ENCODE measurements around the gene CCDC134.
A peak's percentile ranks its signal among the peaks of the same experiment; 100 is the strongest.

Gene CCDC134

DNA sequence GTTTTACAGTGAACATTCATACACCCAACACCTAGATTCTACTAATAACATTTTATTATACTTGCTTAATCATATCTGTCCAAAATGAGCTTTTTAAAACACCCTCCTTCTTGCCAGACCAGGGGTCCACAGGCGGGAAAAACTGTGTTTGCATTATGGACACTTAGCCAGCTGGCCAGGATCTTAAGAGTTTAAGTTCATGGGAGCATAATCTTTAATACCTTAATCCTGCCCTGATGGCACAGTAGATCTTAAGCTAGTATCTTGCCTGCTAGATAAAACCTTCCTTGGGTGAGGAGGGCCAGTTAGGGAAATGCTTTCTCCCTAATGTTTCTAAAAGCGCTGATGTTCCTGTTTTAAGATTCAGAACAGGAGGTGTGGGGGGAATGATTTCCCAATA lies 13.1 kb upstream of the CCDC134 start:
- no peak for DNase-seq

DNA sequence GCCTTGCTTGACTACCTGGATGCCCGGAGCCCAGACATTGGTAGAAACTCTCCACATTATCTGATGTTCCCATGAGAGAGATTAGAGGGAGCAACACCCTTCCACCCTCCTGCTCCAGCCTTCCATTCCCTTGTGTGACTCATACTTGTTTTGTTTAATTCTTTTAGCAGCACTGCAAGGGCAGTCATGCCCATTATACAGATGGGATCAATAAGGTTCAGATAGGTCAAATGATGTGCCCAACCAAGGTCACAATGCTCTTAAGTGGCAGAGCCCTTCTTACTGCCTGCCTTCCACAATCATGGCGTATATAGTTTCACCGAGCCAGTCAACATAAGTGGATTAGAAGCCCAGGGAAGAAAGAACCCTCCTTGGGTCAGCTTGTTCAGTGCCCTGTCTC lies 6.6 kb upstream of the CCDC134 start:
- DNase-seq, result no peak

DNA sequence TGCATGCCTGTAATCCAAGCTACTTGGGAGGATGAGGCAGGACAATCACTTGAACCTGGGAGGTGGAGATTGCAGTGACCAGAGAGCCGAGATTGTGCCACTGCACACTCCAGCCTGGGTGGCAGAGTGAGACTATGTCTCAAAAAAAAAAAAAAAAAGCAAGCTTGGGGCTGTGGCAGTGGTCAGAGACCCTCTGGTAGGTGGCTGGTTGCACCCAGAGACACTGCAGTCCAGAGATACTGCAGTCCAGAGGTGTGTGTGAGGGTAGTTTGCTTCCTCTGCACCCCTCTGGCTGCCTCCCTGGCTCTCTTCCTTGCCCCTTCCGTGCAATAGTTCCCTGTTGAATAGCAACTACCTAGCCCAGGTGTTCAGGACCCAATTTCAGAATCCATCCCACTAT lies 1.7 kb upstream of the CCDC134 start:
- no peak for DNase-seq

DNA sequence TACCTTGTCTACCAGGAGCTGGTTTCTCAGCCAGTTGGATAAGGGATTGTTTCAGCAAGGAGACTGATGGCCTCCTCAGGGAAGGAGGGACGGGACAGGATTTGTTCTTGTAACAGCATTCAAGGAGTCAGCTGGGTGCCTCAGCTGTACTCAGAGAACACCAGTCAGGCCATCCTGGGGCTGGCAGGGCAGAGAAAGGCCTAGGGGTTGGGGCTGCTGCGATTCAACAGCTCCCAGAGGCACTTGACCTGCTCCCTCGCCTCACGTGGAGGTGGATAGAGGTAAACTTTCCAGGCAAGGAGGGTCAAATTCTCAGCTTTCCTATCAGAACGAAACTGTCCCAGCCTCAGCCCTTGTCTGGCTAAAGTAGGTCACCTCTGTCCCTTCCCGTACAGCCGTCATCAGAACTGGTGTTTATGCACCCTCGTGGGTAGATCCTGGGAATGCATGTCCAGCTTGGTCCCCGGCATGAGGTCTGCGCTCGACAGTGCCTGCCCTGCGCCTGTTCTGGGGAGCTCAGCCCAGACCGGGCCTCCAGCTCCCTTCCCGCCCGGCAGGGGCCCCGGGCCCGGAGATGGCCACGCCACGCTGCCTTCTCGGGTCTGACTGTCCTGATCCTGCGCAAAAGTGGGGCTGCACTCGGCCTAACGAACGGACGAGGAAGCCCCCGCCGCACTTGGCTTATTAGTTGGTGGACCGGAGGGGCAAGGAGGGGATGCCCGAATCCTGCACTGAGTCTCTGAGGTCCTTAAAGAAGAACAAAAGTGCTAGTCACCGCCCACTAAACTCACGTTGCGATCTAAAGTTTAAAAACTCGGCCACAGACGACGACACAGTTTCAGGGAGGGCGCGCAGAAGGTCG lies 762 bp upstream of the CCDC134 start:
- no peak for DNase-seq

DNA sequence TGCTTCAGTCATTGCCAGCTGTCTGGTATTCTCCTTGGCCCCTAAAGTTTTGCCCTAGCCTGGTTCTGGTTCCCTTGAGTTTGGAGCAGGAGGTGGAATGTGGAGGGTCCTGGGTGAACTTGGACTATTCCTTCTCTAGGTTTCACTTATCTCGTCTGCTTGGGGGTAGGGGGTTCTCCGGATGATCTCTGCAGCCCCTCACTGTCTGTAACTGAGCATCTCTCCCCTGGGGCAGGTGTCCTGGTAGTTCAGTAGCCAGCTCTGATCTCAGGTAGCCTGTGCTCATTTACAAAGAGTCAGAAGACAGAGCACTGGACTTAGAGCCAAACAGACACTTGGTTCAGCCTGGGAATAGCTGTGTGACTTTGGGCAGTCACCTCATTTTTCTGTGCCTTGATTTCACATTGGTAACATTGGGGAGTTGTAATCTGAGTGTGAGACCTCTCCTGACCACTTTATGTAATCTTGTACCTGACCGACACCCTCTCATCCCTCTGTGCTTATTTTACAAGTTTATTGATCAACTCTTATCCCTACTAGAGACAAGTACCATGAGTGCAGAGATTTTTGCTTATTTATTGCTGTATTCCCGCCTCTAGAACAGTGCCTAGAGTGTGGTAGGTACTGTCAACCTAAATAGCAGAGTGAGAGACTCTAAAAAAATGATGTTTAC lies 804 bp downstream of the CCDC134 start:
- DNase-seq, result no peak

DNA sequence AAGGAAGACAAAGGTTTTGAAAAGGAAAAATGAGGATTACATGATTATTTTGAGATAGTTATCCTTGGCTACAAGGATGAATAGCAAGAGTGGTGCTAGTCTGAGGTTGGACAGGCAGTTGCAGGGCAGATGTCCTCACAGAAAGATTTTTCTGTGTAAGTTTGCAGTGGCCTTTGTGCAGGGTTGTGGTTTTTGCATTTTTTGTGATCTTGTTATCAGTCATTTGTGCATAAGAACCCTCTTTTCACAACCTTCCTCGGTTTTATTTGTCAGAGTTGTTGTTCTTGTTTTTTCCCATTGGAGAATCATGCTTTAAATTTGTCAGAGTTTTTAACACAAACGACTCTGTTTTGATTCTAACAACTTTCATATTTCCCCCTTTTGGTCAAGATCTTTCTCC lies 1.4 kb downstream of the CCDC134 start:
- peak; percentile 33 for DNase-seq

DNA sequence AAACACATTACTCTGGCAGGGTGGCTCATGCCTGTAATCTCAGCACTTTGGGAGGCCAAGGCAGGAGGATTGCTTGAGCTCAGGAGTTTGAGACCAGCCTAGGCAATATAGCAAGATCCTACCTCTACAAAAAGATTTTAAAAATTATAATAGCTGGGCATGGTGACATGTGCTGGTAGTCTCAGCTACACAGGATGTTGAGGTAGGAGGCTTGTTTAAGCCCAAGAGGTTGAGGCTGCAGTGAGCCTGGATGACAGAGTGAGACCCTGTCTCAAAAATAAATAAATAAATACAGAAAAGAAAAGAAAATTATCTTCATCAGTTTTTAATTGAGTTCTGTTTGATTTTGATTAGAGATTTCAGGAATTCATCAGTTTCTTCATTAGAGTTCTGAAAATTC lies 5.2 kb downstream of the CCDC134 start:
- DNase-seq, result no peak

DNA sequence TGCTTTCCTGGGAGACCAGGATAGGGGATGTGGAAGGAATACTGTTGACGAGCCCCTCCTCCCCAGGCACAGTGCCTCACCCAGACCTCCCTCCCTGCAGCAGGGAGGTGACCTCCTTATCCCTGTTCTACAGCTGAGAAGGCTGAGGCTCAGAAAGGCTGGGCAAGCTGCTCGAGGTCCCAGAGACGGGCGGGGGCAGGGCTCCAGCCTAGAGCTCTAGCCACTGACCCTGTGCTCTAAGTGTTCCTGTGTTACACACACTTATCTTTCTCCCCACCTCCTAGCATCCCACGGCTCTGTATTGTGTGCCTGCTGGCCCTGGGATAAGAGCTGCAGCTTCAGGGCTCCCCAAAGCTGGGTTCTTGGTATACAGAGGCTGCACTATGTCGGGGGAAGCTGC lies 7.9 kb downstream of the CCDC134 start:
- no peak for DNase-seq

DNA sequence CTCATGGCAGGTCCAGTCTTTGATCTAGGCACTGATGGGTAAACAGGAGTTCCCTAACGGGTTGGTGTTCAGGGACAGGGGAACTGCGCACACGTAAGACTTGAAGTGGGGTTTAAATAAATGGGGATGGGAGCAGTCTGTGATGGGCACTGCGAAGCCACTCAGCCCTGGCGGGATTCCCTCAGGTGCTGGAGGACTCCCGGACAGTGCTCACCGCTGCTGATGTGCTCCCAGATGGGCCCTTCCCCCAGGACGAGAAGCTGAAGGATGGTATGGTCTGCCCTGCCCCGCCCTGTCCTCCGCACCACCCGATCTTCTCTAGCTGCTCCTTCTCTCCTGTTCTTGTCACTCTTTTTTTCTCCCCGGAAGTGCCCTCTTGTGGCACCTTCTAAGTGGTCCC lies 9.5 kb downstream of the CCDC134 start:
- DNase-seq, result no peak

DNA sequence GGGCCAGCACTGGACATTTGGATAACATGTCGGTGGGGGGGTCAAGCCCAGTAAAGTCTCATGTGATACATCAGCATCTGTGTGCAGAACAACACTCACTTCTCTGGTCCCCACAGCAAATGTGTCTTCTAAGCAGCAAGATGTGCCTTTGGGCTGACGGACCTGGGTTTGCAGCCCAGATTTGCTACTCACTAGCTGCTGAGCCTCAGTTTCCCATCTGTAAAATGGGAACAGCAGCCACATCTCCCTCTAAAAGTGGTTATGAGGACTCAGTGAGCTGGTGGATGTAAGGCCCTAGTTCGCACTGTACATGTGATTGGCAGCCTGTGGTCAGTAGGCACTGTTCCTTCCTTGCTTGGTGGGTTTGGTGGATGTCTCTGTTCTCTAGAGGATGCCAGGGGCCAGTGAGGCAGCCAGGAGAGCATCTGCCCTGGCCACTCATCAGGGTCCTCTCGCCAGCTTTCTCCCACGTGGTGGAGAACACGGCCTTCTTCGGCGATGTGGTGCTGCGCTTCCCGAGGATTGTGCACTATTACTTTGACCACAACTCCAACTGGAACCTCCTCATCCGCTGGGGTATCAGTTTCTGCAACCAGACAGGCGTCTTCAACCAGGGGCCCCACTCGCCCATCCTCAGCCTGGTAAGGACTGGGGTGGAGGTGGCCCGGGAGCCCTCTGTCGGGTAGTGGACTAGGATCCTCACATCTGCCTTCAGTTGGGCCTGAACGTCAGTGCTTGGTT lies 12.5 kb downstream of the CCDC134 start:
- no peak for DNase-seq

DNA sequence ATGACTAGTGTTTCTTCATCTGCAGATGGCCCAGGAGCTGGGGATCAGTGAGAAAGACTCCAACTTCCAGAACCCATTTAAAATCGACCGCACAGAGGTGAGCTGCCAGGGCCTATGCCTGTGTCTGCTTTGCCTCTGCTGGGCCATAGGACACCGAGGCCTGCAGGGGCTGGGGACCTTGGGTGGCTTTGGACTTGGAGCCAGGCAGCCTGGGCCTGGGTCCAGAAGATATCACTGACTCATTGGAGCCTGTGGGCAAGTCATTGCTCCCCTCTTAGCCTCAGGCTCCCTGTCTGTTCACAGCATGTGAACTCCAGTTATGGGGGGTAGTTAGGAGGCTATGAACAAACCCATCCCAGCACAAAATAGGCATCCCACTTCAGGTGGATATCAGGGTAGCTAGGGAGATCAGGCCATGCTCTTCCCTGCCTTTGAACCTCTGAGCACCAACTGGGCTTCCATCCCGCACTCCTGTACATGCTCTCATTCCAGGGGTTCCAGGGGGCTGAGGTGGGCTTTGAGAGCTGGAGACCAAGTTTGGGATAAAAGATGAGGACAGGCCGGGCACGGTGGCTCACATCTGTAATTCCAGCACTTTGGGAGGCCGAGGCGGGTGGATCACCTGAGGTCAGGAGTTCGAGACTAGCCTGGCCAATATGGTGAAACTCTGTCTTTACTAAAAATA lies 13.4 kb downstream of the CCDC134 start:
- no peak for DNase-seq

DNA sequence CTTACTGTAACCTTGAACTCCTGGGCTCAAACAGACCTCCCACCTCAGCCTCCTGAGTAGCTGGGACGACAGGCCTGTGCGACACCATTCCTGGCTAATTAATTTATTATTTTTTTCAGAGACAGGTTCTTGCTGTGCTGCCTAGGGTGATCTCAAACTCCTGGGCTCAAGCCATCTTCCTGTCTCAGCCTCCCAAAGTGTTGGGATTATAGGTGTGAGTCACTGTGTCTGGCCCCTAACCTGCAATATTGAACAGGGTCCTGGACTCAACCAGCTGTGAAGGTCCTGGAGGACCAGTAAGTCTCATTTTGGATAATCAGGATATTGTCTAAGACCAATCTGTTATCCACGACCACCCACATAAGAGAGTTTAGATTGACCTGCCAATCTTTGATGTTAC lies 15.2 kb downstream of the CCDC134 start:
- no peak for DNase-seq

DNA sequence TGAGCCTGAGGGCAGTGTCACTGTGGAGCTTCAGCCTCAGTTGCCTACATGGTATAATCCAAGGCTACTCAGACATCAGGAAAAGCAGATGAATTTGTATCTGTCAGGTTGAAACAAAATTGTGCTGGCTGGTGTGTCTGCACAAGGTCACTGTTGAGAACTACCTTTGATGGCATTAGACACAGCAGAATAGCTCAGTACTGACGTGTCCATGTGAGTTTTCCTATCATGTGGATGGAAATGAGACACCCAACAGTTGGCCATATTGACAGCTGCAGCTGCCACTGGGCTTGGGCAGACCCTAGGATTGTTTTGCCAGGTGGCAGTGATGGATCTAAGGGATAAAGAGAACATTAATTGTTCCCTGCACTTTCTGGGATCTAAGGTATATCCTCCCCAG lies 15.8 kb downstream of the CCDC134 start:
- no peak for DNase-seq

DNA sequence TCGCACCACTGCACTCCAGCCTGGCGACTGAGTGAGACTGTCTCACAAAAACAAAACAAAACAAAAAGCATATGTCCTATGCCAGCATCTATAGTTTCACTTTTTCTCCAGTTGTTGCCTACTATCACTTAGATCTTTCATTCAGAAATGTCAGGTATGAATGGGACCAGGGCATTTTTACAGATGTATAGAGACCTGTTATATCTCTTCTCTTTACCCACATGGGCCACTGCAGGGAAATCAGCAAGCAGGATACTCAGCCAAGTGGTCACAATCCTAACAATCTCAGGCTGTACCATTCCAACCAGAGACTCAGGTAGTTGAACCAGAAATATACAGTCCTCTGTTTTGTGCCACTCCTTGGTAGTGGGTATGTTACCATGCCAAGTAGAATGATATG lies 16.4 kb downstream of the CCDC134 start:
- no peak for DNase-seq

DNA sequence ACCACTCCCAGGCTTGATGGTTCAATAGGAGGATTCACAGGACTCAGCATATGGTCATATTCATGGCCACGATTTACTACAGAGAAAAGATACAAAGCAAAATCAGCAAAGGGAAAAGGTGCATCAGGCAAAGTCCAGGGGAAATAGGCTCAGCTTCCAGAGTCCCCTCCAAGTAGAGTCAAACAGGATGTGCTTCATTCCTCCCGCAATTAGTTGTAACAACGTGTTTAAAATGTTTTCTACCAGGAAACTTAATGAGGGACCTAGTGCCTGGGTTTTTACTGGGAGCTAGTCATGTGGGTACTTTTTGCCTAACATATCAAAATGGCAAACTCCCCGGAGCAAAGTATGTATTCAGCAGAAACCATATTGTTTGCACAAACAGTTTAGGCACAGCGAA lies 17.5 kb downstream of the CCDC134 start:
- no peak for DNase-seq

DNA sequence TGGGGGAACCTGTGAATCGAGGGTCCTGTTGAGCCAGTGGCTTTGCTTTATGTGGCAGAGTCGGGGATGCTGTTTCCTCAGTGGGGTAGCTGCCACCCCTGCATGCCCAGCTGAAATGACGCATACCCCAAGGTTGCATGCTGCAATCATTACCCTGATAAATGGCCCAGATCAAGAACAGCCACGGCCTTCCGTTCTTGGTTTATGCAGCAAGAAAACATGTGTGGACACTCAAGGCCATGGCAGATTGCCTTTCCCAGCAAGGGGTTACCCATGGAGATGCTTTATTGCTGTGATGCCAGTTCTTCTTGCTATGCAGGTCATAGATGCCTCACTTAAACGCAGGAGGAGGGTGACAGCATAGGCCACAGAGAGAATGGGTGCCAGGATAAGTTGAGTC lies 18.1 kb downstream of the CCDC134 start:
- DNase-seq, result no peak

DNA sequence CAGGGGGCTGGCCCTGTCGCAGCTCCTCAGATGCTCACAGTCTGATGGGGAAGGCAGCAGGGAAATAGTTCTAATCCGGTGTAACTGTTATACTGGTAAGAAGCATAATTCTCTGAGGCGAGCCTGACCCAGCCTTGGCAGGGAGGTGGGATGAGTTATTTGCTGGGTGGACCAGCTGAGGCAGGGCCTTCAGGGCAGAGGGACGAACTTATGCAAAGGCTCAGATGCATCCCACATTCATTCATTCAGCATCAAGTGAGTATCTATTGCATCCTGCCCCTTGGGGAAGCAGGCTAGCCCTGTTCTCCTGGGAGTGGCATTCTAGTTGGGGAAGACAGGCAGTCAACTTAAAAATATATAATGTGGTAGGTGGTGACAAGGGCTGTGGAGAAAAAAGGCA lies 18.8 kb downstream of the CCDC134 start:
- no peak for DNase-seq

DNA sequence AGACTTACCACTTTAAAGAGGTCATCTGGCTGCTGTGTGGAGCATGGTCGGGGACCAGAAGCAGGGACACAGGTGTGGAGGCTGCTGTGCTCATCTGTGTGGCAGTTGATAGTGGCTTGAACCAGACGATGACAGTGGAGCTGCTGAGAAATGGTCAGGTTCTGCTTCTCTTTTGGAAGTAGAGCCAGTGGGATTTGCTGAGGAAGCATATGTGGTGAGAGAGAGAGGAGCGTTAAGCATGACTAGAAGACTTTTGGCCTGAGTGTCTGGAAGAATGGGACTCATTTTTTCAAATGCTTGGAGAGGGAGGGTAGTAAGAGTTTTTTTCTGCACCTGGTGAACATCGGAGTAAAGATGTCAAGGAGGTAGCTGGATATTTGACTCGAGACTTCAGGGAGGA lies 20.0 kb downstream of the CCDC134 start:
- DNase-seq, result no peak

DNA sequence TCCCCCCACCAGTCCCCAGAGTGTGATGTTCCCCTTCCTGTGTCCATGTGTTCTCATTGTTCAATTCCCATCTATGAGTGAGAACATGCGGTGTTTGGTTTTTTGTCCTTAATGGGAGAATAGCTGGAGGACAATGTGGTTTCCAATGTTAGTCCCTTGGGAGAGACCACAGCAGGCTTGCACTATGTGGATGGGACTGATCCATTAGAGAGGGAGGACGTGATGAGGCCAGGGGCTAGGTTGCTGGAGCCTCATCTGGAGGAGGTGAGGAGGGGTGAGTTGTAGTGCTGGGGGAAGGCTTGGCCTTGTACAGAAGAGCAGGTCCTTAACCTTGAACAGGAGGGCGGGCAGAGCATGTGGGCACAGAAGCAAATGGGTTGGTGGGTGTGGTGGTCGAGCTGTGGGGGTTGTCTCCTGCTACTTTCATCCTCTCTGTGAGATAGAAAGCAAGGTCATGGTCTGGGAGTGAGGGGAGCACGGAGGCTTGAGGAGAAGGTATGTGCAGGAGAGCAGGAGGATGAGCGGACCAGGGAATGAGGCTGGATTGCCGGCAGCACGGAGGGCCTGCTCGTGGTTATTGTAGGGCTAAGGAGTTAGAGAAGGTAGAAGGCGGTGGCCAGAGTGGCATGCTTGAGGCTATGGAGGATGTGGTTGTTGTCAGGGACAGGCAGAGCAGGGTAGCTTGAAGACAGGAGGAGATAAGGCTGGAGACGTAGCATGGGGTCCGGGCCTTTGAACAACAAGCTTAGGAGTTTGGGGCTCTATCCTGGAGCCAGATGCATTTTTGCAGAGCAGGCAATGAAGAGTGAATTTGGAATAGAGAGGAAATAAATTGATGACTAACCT lies 21.2 kb downstream of the CCDC134 start:
- DNase-seq, result no peak

DNA sequence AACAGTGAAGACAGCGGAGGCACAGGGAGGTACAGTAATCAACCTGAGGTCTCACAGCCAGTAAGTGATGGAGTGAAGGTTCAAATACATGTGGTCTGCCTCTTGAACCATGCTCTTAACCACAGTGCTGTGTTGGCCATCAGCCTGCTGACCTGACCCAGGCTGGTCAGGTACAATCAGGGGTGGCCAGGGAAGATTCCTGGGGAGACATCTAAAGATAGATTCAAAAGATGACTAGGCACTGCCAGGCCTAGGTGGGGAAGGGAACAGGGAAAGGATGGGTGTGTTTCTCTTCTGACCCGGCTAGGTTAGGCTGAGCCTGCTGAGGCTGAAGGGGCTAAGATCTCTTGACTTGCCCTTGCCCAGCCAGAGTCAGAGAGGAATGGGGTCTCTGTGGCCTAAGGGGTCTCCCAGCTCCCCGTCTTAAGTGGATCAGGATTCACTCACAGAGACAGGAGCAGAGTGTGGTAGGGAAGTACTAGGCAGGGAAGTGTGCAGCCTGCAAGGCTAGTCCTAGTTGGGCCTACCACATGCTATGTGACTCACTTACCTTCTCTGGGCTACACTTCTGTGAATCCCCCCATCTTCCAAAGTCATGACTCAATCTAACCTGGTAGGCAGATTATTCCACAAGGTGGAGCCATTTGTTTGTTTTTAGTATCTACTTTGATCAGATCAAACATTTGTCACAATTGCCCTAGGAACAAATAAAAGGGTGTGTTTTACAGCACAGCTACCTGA lies 22.0 kb downstream of the CCDC134 start:
- DNase-seq, result peak; percentile 72

DNA sequence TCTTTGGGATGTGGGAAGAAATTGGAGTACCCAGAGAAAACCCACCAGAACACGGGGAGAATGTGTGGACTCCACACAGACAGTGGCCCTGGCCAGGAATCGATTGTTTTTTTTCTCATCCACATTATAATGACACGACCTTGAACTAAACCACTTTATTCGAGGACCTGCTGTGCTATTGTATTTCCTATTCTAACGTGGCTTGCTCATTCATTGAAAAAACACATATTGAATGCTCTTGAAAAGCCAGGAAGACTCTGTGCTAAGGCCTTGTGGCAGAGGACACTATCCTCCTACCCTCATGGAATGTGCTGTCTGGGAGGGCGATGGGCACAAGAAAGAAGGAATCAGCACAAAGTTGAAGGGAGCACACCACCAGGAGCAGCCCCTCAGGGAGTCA lies 23.3 kb downstream of the CCDC134 start:
- DNase-seq, result no peak

DNA sequence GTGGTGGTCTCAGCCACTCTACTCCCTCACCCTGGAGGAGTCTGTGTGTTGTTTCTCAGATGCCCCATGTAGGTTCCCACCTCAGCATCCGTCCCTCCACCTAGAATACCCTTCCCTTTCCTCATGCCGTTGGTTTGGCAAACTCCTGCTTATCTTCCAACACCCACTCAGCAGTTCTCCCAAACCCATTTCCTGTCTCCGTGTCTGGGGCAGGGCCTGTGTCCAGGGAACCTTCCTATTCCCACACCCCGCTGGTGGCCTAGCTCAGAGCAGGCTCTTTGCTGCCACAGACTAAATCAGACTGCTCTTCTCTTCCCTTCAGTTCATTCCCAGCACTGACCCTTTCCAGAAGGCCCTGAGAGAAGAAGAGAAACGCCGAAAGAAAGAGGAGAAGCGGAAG lies 24.9 kb downstream of the CCDC134 start:
- DNase-seq, result no peak

Measured in activated CD4-positive, alpha-beta T cell treated with anti-CD3 and anti-CD28 coated beads, Interleukin-2, amount 50 U/mL, for 16 hours (primary cell).